Loucy (cell line): ENCODE data around the gene GABRA6.

Source experiments
- CTCF ChIP-seq: fragments of 200-600 bp; sonication (generic); conservative IDR thresholded peaks from 2 replicates; pipeline ENCODE4 v1.5.1; 2014; ENCODE audit warnings: mild to moderate bottlenecking, antibody characterized with exemption, low read length
- EZH2phosphoT487 ChIP-seq: fragments of 200-600 bp; IDR thresholded peaks from 2 replicates; pipeline ENCODE4 v1.6.1; 2018; ENCODE audit warnings: antibody characterized with exemption, mild to moderate bottlenecking, moderate library complexity, borderline replicate concordance

GRCh38 chr5:161703528-161703927, 18.0 kb downstream of the GABRA6 start:
- TF ChIP-seq CTCF (no peak), EZH2phosphoT487 (no peak)
